ENCODE measurements around the gene COL4A2.

COL4A2 gene

DNA sequence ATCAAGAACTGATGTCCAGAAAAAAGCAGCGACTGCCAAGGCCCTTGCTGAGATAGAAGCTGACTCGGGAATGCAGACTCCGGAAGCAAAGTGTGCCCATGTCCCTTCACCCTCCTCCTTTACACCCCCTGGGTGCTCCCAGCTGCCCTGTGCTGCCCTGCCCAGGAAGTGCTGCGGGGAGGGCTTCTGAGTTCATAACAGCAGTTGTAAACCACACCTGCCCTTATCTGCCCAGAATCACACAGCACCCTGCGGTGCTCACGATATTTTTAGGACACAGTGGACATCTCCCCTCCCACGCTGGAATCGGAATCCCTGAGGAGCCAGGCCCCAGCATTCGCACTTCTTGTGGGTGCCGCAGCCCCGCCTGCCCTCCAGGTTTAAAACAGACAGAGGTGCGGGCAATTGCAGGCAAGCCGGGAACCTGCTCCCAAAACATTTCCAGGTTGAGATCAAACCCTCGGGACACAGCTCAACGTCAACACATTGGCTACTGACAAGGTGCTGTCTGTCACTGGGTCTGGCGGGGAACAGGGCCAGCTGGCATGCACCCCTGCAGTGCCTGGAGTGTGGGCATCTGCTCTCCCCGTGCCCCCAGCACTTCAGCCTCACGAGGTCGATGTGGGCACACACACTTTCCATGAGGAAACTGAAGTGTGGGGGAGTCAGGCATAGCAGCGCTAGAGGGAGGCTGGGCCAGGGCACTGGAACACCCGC is 217.6 kb downstream of the COL4A2 start:
- DNase-seq, result no peak

DNA sequence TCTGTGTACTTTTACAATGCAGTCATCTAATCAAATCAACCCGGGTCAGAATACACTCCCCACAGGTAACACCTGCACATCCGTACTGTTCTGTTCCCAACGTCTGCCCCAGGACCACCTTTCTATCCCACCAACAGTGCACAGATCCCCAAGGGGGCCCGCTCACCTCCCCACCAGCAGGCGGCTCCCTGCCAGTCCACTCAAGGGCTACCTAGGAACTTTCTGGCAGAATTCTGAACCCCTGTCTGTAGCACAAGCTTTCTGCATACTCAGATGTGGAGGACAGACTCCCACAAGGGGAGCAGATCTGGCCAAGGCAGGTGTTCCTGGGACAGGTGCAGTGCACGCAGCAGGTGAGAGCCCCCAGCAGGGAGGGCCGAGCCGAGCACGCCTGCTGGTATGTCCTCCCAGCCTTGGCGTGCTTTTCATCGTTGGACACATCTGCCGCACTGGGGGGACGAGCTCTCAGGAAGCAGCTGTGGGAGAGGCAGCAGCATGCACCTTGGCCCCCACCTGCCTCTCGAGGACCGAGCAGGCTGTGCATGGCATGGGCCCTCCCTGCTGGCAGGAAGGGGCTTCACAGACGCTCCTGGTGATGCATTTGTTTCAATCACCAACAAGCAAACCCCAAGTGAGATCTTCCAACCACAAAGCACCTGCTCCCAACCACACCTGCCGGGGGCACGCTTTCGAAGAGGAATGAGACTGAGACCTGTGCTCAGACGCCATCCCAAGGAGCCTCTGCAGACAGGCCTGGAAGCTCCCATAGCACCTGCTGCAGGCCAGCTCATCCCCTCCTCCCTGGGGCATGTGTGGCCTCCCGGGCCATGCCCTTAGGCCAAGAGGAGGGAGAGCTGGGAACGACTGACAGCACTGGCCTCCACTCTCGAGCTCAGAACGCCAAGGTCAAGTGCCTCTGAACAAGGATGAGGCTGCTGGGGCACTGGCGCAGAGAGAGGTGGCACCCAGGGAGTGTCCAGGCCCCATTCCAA is 218.5 kb downstream of the COL4A2 start:
- DNase-seq, result no peak

DNA sequence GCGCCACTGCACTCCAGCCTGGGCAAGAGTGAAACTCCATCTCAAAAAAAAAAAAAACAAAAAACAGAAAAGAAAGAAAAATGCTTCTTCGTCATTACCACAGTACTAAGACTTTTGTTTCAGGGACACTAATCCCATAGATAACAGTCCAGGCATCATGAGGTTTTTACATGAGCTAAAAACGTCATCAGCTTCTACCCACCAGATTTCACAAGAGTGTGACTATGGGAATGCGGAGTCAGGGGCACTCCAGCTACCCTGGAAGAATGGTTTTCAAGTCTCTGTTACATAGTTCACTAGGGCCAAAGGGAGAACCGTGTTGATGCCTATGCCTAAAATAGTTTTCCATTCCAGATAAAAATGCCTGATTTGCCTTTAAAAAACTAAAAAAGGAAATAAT is 221.3 kb downstream of the COL4A2 start:
- DNase-seq, result peak; percentile 97

DNA sequence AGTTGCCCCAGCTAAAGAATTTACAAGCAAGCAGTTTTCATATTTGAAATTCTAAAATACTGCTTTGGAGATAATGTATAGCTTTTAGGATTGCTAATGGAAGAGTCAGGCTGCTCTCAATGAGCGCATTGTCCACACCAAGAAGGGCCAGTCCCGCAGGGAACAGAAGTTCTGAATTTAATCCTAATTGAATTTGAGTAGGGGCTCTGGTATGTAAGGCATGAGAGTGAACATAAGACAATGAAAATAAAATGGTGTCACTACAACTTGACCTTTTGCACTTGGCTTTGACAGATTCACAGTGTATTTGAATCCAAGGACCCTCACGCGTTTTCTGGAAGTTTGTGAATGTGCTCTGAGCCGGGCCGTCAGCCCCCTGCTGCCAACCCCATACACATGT is 221.8 kb downstream of the COL4A2 start:
- no peak for DNase-seq

DNA sequence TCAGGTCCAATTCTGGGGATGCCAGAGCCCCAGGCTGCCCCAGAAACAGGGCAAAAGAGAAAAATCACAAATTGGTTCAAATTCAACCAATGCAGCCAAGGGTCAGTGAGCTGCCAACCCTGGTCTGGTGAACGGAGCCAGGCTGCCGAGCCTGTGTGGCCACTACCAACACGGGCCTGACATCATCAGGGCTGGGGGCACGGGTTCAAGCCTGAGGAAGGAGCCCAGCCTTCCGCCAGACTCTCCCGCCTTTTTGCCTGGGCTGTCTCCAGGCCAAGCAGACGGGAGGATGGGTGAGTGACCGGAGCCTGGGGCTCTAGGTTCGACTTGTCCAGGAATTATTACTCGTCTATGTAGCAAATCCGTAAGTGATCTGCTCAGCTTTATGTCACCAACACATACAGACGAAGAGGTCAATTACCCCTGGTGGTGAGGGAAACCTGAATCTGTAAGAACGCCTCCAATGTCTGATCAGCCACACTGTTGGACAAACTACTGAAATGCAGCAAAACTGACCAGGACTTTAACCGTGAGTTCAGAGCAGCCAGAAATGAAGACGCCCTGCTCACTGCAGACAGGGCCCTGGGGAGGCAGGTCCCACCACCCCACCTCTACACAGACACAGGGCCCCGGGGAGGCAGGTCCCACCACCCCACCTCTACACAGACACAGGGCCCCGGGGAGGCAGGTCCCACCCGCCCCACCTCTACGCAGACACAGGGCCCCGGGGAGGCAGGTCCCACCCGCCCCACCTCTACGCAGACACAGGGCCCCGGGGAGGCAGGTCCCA is 222.6 kb downstream of the COL4A2 start:
- no peak for DNase-seq

DNA sequence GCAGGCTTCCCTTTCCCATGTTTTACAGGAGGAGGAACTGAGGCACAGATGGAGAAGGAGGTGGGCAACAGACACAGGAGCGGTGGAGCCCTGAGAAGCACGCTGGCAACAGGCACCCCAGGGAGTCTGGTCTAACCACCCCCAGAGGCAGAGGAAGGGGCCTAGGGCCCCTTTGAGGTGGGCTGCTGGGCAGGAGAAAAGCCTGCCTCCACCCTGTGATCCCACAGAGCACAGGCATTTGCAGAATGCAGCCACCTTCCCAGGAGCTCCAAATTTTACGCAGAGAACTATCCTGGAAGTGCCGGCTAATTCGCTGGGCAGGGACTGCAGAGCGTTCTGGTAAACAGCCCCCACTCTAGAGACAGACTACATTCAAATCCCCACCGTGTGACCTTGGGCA is 224.0 kb downstream of the COL4A2 start:
- no peak for DNase-seq

DNA sequence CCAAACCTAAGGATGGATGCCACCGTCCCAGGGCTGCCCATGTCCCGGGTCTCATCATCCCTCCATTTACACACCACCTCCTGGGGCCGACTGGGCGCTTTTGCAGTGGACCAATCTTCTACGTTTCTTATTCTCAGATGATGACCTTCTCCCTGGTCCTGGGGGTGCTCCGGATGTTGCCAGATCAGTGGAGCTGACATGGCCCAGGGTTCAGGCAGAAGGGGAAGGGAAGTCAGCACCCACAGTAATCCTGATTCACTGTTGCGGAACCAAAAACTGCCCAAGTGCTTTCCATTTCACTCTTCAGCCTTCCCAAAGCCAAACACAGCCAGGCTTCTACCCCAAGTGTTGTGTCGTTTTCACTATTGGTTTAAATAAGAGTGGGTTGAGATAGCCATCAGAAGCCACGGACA is 224.6 kb downstream of the COL4A2 start:
- DNase-seq, result peak; percentile 94

DNA sequence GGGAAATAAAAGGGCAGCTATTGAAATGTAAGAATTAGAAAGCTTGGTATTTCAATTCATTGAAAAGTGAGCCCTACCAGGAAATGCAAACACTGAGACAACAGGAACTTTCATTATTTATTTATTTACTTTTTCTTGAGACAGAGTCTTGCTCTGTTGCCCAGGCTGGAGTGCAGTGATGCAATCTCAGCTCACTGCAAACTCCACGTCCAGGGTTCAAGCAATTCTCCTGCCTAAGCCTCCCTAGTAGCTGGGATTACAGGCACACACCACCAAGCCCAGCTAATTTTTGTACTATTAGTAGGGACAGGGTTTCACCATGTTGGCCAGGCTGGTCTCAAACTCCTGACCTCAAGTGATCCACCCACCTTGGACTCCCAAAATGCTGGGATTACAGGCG is 225.2 kb downstream of the COL4A2 start:
- DNase-seq, result peak; percentile 40

DNA sequence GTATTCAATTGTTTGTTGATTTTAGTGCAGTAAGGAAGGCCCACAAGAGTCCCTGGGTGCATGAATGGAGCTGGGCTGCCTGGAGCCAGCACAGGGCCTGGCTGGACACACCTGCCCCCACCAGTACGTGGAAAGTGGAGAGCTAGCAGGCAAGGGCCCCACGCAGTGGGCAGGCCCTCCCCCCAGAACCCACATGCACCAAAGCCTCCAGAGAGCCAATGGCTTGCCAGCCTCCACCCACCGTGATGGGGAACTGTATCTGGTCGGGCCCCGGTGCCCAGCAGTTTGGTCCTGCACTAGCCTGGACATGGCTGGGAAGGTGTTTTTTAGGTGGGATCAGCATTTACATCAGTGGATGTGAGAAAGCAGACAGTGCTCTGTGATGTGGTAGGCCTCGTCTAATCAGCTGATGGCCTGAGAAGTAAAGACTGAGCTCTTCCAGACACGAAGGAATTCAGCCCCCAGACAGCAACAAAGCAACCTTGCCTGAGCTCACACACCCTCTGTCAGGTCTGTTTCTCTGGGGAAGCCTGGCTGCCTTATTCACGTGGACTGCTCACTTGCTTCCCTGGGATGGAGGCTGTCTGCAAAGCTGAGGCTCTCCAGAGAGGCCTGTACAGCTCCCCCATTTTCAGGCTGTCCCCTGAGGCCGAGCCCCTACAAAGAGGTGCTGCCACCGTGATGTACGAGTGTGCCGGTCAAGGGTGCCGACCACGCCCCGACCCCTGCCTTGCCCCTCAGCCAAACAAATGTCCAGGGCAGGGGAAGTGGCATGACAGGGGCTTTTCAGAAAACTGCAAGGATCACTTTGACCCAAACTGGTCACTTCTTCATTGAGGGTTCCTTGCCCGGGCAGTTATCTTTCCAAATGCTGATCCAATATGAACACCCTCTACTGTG is 226.9 kb downstream of the COL4A2 start:
- DNase-seq, result no peak

DNA sequence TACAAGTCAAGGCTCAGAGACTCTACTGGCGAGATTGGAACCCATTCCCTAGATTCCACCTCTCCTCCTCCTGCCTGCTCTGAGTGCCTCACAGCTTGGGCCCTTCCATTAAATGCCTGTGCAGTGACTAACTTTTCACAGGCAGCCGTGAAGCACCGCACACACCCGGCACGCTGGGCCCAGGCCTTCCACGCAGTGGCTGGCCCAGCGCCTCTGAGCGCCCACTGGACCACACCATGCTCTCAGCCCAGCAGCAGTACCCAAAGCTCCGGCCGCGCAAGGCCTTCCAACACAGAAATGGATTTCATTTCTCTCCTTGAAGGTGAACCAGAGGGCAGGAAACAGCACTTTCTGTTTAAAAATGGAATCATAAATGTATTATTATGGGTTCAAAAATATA is 228.4 kb downstream of the COL4A2 start:
- no peak for DNase-seq

DNA sequence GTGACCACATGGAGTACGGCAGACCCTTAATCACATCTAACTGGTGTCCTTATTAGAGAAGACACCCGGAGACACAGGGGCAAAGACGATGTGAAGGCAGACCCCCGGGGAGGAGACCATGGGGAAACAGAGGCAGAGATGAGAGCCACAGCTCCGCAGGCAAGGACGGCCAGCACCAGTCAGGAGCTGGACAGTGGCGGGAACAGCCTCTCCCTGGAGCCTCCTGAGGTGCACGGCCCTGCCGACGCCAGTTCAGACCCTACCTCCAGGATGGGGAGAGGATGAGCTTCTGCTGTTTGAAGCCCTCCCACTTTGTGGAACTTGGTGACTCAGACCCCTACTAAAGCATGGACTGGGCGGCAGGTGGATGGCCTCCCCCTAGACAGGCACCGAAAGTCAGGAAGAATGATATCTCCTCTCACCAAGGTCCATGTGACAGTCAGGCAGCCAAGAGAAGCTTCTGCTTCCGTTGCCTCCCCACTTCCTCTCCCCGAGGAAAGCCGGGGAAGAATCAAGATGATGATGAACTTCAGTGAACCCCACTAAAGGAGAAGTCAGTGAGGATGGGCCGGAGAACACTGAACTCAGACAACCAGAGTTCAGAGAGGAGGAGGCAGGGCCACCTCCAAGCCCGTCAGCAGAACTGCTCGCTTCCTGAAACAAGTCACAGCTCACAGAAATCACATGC is 229.1 kb downstream of the COL4A2 start:
- DNase-seq, result peak; percentile 97

DNA sequence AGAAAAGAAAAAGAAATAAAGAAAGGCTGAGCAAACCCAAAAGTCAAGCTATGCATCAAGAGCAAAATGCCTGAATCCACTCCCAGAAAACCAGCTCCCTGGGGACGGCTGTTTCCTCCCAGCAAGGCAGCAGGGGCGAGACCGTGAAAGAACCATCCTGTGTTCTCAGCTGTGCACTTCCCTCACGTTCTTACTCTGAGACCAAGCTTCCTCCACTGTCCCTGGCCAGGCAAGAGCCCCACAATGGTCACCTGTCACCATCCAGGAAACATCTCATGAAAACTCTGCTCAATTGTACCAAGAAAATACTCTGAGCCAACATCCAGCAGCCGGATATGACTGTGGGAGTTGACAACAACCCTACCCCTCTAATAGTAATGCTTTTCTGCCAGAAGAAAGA is 231.5 kb downstream of the COL4A2 start:
- DNase-seq, result peak; percentile 39

DNA sequence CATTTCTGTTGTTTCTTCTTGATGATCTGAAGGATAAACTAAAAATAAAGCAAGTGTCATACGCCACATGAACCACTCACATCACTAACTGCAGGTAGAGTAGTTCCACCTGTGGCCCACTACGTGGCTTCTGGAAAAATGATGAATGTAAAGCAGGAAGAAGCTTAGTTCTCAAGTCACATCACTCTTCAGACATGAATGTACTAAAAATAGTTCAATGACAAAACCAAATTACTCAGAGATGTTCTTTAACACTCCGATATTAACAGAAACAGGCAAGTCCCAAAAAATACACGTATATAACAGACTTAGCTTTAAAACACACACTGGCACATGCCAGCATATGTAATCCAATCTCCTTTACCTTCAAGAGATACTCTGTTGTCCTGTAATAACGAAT is 232.8 kb downstream of the COL4A2 start:
- no peak for DNase-seq

DNA sequence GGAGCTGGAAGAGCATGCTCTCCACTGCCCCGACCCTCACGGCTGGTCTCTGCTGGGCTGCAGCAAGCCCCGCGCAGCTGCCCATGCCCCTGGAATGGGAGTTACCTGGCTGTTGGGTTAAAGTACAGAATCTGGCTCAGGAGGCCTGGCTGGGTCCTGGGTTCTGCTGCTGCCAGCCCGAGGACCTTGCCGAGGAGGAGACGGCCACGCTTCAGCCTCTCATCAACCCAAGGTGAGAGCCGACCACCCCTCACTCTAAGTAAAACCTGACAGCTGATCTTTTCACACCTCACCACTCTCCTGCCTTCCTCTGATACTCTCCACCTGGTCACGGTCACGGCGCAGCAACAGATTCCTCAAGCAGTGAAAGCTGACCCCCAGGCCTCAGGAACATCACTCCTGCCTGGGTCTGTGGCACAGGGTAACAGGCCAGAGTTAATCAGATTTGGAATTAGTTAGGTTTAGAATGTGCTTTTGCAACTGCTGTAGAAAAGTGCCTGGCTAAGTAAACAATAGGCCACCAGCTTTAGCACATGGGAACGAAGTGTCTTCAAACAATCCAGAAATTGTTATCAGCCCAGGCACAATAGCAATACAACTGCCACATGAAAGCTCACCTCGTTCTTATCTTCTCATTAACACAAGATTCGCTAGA is 233.9 kb downstream of the COL4A2 start:
- no peak for DNase-seq

DNA sequence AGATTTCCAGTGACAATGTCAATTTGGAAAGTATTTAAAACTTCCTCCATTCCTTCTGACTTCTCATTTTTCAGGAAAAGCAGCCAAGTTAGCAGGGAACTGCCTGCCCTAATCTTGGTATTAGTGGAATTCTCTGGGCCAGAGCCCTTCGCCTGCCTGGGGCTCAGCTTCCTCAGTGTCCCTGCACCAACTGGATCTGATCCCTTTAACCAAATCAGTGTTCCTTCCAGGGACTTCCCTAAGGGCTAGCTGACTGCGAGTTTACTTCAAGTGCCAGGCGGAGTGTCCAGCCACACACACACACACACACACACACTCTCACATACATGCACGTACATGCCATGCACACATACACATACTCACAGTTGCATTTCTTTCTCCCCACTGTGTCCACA is 234.4 kb downstream of the COL4A2 start:
- DNase-seq, result no peak

DNA sequence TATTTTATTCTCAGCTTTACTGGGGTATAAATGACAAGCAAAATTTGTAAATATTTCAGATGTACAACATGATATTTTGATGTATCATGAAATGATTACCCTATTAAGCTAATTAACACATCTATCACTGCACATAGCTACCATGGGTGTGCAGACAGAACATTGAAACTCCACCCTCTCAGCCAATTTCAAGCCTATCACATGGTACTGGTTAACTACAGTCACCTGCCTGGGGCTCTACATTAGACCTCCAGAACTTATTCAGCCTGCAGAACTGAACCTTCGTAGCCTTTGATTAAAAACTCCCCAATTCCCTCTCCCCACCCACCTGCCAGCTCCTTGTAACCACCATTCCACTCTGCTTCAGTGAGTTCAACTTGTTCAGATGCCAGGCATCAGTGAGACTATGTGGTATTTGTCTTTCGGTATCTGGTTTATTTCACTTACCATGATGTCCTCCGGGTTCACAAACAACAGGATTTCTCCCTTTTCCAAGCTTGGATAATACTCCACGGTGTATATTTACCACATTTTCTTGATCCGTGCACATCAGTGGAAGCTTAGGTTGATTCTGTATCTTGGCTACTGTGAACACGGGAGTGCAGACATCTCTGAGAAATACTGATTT is 235.2 kb downstream of the COL4A2 start:
- DNase-seq, result no peak

DNA sequence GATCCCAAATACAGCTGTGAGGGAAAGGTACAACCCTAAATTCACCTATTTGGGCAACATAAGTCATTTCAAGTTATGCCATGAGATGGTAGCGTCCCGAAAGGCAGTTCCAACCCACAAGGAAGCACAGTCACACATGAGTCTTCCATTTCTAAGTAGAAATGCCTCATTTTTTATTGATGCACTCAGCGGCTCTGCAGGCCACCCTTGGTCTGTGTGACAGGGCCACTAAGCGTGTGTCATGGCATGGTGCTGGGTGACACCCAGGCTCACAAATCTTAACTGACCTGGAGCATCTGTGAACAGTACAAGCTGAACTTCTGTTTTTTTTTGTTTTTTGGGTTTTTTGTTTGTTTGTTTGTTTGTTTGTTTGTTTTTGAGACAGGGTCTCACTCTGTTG is 239.3 kb downstream of the COL4A2 start:
- no peak for DNase-seq

DNA sequence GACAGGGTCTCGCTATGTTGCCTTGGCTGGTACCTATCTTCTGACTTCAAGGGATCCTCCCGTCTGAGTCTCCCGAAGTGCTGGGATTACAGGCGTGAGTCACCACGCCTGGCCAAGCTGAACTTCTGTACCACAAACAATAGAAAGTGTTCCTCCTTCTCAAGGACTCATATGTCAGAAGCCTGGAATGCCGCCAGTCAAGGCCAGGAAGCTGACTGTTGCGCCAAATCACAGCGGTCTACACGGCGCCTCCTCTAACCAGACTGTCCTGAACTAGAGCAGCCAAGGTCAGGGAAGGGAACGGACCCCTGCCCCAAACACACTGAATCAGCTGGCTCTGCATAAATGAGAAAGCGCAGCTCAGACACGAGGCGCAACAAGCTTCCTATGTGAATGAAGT is 239.8 kb downstream of the COL4A2 start:
- DNase-seq, result peak; percentile 59

DNA sequence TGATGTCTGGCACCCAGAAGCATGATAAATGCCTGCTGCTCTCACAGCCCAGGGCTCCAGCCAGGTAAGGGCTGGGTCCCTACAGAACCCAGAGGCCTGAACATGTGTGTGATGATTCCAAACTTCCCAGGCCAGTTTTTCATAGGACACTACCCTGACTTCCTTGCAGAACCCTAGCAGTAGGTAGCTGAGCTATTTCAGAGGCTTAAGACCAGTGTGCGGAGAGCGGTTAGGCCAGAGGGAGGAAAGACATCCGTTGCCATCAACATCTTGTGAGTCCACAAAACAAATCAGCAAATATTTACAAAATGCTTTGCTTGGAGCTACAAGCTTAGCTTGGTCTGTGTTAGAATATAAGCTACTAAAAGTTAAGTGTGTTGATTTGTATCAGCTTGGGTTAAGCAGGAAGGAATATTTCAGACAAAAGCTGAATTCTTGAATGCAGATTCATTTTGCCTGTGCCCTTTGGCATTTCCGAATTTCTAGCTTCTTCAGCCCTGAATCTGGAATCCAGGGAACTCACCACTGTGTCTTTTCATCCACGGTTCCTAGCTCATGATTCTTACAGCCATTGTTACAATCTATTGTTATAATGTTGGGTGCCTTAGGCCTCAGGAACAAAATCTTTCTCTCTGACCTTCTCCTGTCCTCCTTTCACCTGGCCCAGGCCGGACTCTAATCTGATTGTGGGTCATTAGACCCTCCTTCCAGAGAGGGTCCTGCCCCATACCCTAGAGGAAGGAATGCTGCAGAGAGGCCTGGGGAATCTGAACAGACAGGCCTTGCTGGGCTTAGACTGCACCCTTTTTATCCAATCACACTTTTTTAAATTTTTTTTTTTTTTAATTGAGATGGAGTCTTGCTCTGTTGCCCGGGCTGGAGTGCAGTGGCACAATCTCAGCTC is 242.1 kb downstream of the COL4A2 start:
- no peak for DNase-seq

DNA sequence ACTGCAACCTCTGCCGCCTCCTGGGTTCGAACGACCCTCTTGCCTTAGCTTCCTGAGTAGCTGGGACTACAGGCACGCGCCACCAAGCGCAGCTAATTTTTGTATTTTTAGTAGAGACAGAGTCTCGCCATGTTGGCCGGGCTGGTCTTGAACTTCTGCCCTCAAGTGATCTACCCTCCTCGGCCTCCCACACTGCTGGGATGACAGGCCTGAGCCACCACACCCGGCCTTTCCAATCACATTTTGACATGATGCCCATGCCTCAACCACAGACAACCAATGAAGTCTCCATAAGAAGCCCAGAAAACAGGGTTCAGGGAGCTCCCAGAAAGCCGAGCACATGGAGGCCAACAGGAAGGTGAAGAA is 242.7 kb downstream of the COL4A2 start:
- no peak for DNase-seq

Data from inflammatory macrophage treated with lipopolysaccharide for 4 hours (primary cell).